Peyer's patch (tissue), 4 donors: ENCODE results near the gene CDH11. TPM values are rescaled to one million over a fixed set of nuclear protein-coding genes. Genes with fewer than 3 reads are reported as not detected.

Experiments
- DNase-seq, 3 donors: peaks; one replicate each; pipeline ENCODE4 v3.0.0-alpha.2; 2017 to 2019
- H3K27ac ChIP-seq, 4 donors: fragments of 200-600 bp; sonication (generic); one replicate each; pipeline ENCODE4 v1.5.1; 2016 to 2019
- H3K27me3 ChIP-seq, 2 donors: fragments of 200-600 bp; sonication (generic); one replicate each; pipeline ENCODE4 v1.5.1; 2019
- H3K36me3 ChIP-seq, 3 donors: fragments of 200-600 bp; sonication (generic); one replicate each; pipeline ENCODE4 v1.5.1; 2016 to 2019
- H3K4me1 ChIP-seq, 4 donors: fragments of 200-600 bp; sonication (generic); one replicate each; pipeline ENCODE4 v1.5.1; 2016 to 2019
- H3K4me3 ChIP-seq, 4 donors: fragments of 200-600 bp; sonication (generic); 1 replicate in 3 of 4; 2 replicates in 1 of 4; pipeline ENCODE4 v1.5.1; 2016 to 2019; ENCODE audit warnings: mild to moderate bottlenecking in 1 of 4
- H3K9me3 ChIP-seq, 4 donors: fragments of 200-600 bp; sonication (generic); one replicate each; pipeline ENCODE4 v1.5.1; 2016 to 2019; ENCODE audit warnings: mild to moderate bottlenecking in 1 of 4
- CTCF ChIP-seq, 6 experiments: fragments of 450-650 bp in 4 of 6; fragments of 200-600 bp in 2 of 6; sonication (generic) in 1 of 6; IDR thresholded peaks; one replicate each; pipeline ENCODE4 v1.5.1; 2017 to 2019; ENCODE audit warnings: antibody characterized with exemption in 6 of 6, mild to moderate bottlenecking in 3 of 6, moderate library complexity in 1 of 6
- POLR2A ChIP-seq, 2 donors: fragments of 450-650 bp; IDR thresholded peaks; one replicate each; pipeline ENCODE4 v1.5.1; 2017; ENCODE audit warnings: antibody characterized with exemption in 2 of 2, mild to moderate bottlenecking in 2 of 2, moderate library complexity in 2 of 2
- total RNA-seq, 4 donors: library from RNA; depleted of rRNA; stranded (reverse); fragments of >200 nt; gene quantifications; one replicate each; pipeline ENCODE4 v1.1.0, GENCODE V29; 2016

CDH11 gene
- total RNA-seq, 4 donors from 2014 or later, result 2.1 to 16.5 (median 4.9) TPM

GRCh38 chr16:65061935-65062518, 59.8 kb downstream of the CDH11 start:
- Histone ChIP-seq H3K27me3 (no peaks in the 10 kb centered on the region), H3K4me1 (no peaks in the 10 kb centered on the region), H3K4me3 (no peak overlapping the region), H3K9me3 (no peaks in the 10 kb centered on the region), H3K36me3 (no peaks in the 10 kb centered on the region), H3K27ac (no peak overlapping the region)
- DNase-seq, result no peak
- TF ChIP-seq CTCF (IDR thresholded peaks at IDR 0.05), result no peak
- no peak for TF ChIP-seq POLR2A (IDR thresholded peaks at IDR 0.05)

- Histone ChIP-seq H3K36me3 (no peaks in the 10 kb centered on the region), H3K9me3 (no peaks in the 10 kb centered on the region), H3K27ac (no peak overlapping the region), H3K4me3 (no peak overlapping the region), H3K4me1 (no peaks in the 10 kb centered on the region), H3K27me3 (no peaks in the 10 kb centered on the region)
- TF ChIP-seq CTCF (IDR thresholded peaks at IDR 0.05) (no peak), POLR2A (IDR thresholded peaks at IDR 0.05) (no peak)
- DNase-seq, result no peak
These were observed 60.6 kb downstream of the CDH11 start for GRCh38 chr16:65061263-65061662.

GRCh38 chr16:65059406-65059980, 62.4 kb downstream of the CDH11 start:
- Histone ChIP-seq H3K9me3 (no peaks in the 10 kb centered on the region), H3K27me3 (no peaks in the 10 kb centered on the region), H3K36me3 (no peaks in the 10 kb centered on the region), H3K4me1 (no peaks in the 10 kb centered on the region), H3K27ac (no peak overlapping the region), H3K4me3 (no peak overlapping the region)
- no peak for TF ChIP-seq CTCF (IDR thresholded peaks at IDR 0.05)
- no peak for TF ChIP-seq POLR2A (IDR thresholded peaks at IDR 0.05)
- DNase-seq, result no peak

- Histone ChIP-seq H3K4me3 (no peak overlapping the region), H3K27me3 (no peaks in the 10 kb centered on the region), H3K27ac (no peak overlapping the region), H3K9me3 (no peaks in the 10 kb centered on the region), H3K36me3 (peaks cover 0 to 2% (median 0%) of the 10 kb centered on the region in 3 donors), H3K4me1 (no peaks in the 10 kb centered on the region)
- no peak for DNase-seq
- TF ChIP-seq CTCF (IDR thresholded peaks at IDR 0.05) (no peak), POLR2A (IDR thresholded peaks at IDR 0.05) (no peak)
These were observed 64.7 kb downstream of the CDH11 start for GRCh38 chr16:65057184-65057583.

GRCh38 chr16:65054457-65054856, 67.4 kb downstream of the CDH11 start:
- H3K27ac ChIP-seq, result no peak overlapping the region
- H3K4me1 ChIP-seq, result no peaks in the 10 kb centered on the region
- no peak overlapping the region for H3K4me3 ChIP-seq
- TF ChIP-seq CTCF (IDR thresholded peaks at IDR 0.05) (no peak), POLR2A (IDR thresholded peaks at IDR 0.05) (no peak)
- H3K27me3 ChIP-seq, result no peaks in the 10 kb centered on the region
- H3K9me3 ChIP-seq, result no peaks in the 10 kb centered on the region
- peaks cover 0 to 3% (median 0%) of the 10 kb centered on the region in 3 donors for H3K36me3 ChIP-seq
- no peak for DNase-seq
